ENCODE data around the gene HMCN2.

- TF ChIP-seq, protein P1, sequence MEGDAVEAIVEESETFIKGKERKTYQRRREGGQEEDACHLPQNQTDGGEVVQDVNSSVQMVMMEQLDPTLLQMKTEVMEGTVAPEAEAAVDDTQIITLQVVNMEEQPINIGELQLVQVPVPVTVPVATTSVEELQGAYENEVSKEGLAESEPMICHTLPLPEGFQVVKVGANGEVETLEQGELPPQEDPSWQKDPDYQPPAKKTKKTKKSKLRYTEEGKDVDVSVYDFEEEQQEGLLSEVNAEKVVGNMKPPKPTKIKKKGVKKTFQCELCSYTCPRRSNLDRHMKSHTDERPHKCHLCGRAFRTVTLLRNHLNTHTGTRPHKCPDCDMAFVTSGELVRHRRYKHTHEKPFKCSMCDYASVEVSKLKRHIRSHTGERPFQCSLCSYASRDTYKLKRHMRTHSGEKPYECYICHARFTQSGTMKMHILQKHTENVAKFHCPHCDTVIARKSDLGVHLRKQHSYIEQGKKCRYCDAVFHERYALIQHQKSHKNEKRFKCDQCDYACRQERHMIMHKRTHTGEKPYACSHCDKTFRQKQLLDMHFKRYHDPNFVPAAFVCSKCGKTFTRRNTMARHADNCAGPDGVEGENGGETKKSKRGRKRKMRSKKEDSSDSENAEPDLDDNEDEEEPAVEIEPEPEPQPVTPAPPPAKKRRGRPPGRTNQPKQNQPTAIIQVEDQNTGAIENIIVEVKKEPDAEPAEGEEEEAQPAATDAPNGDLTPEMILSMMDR (IDR thresholded peaks at IDR 0.05) = no peak
- TF ChIP-seq POLR2AphosphoS5 (IDR thresholded peaks at IDR 0.05) (no peak), POLR2A (IDR thresholded peaks at IDR 0.05; ENCODE audit: low read depth) (no peak), EP300 (IDR thresholded peaks at IDR 0.05) (no peak)
Measured at GRCh38 chr9:130399768-130400167, 134.2 kb downstream of the HMCN2 start.

Data from esophagus muscularis mucosa (tissue), 4 donors.